Measurements from ENCODE around the gene CCL4L2.
"Not testable (repeated sequence)": the region's sequence is repeated elsewhere in the genome, so short reads cannot be mapped to it uniquely, and the experiment has no call there.

DNA sequence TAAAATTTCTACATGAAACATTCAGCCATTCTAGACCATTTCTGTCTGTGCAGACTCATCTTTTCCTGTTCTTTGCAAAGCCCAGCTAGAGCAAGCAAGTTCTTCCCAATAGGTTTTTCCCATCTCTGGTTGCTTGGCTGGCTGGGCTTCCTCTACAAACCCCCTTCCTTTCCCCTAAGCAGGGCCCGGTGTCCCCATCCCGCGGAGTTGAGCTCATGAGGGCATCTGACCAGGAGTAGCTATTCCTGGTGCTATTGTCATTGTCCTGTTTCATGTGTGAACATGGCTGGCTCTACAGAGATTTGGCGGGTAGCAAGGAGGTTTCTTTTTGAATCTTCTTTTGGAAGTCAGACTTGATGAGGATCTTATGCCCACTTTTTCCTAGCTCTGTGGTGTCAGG lies 31.2 kb downstream of the CCL4L2 start:
- TF ChIP-seq, protein P1, sequence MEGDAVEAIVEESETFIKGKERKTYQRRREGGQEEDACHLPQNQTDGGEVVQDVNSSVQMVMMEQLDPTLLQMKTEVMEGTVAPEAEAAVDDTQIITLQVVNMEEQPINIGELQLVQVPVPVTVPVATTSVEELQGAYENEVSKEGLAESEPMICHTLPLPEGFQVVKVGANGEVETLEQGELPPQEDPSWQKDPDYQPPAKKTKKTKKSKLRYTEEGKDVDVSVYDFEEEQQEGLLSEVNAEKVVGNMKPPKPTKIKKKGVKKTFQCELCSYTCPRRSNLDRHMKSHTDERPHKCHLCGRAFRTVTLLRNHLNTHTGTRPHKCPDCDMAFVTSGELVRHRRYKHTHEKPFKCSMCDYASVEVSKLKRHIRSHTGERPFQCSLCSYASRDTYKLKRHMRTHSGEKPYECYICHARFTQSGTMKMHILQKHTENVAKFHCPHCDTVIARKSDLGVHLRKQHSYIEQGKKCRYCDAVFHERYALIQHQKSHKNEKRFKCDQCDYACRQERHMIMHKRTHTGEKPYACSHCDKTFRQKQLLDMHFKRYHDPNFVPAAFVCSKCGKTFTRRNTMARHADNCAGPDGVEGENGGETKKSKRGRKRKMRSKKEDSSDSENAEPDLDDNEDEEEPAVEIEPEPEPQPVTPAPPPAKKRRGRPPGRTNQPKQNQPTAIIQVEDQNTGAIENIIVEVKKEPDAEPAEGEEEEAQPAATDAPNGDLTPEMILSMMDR (IDR thresholded peaks at IDR 0.05): not testable (repeated sequence)
- TF ChIP-seq POLR2A (IDR thresholded peaks at IDR 0.05): not testable (repeated sequence)

Measured in thyroid gland (tissue), 4 donors.